GDM1 (cell line): ENCODE data around the gene HINT1.
A peak's percentile ranks its signal among the peaks of the same experiment; 100 is the strongest.
"Not testable (repeated sequence)": the region's sequence is repeated elsewhere in the genome, so short reads cannot be mapped to it uniquely, and the experiment has no call there.

Experiments used
- DNase-seq: peaks from one replicate; lab custom pipeline; 2025; lab: John Stamatoyannopoulos, UW

The HINT1 gene

GRCh38 chr5:131170540-131171275 is 5.7 kb upstream of the HINT1 start, which contains the start of gene LYRM7:
Gene LYRM7, plus strand, starts transcription at chr5:131170944. Its CDS starts 77 bp downstream, at chr5:131171021.
- peak; percentile 98 for DNase-seq

- no peak for DNase-seq
Observed at GRCh38 chr5:131169810-131170539, 4.9 kb upstream of the HINT1 start.

DNA sequence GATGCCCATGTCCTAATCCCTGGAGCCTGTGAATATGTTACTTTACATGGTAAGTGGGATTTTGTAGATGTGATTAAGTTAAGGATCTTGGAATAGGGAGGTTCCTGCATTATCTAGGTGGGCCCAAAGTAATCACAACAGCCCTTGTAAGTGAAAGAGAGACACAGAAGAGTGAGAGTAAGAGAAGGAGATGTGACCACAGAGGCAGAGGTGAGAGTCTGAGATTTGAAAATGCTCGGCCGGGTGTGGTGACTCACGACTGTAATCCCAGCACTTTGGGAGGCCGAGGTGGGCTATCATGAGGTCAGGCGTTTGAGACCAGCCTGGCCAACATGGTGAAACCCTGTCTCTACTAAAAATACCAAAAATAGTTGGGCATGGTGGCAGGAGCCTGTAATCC is 2.6 kb upstream of the HINT1 start:
- DNase-seq = no peak

DNA sequence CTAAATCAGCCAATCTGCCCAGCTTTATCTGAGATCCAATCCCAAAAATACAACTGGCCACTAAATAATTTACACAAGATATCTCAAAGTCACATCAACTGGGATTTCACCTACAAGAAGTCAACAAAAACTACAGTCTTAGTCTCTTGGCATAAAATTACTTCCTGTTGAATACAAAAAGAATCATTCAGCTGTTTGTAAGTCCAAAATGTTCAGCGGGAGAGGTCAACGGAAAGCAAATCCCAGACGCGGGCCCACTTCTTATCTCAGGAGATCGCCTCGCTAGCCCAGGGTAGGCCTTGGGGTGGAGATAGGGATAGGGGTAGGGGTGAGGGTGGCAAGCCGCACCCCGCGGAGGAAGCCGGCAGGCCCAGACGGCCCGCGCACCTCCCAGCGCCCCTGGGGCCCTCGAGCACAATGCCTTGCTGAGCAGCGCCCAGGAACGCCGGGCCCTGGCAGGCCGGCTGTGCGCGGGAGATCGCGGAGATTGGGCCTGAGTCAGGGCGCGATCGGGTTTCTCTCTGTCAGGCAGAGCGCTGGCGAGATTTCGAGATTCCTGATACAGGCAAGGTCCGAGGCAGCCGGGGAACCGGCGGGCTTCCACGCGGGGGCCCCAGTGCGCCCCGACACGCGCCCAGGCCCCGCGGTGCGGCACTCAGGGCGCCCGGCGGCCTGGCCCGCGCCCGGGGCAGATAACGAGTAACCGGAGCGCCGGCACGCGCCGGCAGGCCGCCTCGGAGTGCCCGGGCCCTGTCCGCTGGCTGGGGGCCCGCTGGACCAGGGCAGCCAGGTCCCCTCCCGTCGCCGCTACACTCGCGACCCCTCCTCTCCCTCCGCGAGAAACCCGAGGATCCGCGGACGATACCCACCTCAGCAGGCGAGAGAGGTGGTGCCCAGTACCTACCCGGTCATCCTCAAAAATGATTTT is 601 bp downstream of the HINT1 start:
- peak; percentile 52 for DNase-seq

GRCh38 chr5:131163276-131164119 is 1.6 kb downstream of the HINT1 start:
- DNase-seq = no peak

DNA sequence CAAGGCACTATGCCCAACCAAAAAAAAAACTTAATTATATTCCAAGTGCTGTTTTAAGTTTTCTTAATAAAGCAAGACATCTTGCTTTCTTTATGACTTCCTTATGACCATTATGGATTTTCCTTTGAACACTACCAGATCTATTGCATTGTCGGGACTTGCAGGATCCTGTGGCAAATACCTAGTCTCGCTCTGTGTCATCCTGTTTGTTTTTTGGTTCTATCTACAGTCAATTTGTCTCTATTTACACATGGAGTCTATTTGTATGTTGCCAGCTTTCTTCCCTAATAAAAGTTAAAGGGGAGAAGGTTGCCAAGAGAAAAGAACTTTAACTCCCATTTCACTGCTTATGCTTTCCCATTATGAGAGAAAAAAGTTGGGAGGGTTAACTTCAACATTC is 4.9 kb downstream of the HINT1 start:
- DNase-seq = no peak

GRCh38 chr5:131156957-131157356 is 8.1 kb downstream of the HINT1 start:
- DNase-seq = no peak

GRCh38 chr5:131156385-131156784 is 8.7 kb downstream of the HINT1 start:
- no peak for DNase-seq

GRCh38 chr5:131151216-131151615 is 13.8 kb downstream of the HINT1 start:
- no peak for DNase-seq

GRCh38 chr5:131150408-131150807 is 14.6 kb downstream of the HINT1 start:
- no peak for DNase-seq

- no peak for DNase-seq
Observed at GRCh38 chr5:131148835-131149234, 16.2 kb downstream of the HINT1 start.

GRCh38 chr5:131147258-131147657 is 17.8 kb downstream of the HINT1 start:
- DNase-seq = no peak

DNA sequence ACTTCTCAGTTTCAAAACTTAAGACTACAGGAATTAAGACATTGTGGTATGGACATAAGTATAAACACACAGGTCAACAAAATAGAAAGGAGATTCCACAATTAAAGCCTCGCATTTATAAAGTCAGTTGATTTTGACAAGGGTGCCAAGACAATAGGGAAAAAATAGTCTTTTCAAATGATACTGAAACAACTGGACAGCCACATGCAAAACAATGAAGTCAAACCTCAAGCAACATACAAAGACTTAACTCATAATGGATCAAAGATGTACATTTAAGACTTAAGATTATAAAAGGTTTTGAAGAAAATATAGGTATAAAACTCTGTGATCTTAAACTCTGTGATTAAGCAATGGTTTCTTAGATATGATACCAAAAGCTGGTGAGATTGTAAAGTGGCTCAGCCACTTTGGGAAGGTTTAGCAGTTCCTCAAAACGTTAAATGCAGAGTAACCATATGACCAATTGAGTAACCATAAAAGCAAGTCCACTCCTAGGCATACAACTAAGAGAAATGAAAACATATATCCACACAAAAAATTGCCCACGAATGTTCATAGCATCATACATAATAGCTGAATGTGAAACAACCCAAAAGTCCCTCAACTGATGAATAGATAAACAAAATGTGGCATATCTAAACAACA is 22.0 kb downstream of the HINT1 start:
- DNase-seq = no peak

- no peak for DNase-seq
Observed at GRCh38 chr5:131139321-131139720, 25.7 kb downstream of the HINT1 start.

DNA sequence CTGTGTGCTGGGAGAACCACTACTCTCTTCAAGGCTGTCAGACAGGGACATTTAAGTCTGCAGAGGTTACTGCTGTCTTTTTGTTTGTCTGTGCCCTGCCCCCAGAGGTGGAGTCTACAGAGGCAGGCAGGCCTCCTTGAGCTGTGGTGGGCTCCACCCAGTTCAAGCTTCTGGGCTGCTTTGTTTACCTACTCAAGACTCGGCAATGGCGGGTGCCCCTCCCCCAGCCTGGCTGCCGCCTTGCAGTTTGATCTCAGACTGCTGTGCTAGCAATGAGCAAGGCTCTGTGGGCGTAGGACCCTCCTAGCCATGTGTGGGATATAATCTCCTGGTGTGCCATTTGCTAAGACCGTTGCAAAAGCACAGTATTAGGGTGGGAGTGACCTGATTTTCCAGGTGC is 26.6 kb downstream of the HINT1 start:
- DNase-seq = not testable (repeated sequence)

DNA sequence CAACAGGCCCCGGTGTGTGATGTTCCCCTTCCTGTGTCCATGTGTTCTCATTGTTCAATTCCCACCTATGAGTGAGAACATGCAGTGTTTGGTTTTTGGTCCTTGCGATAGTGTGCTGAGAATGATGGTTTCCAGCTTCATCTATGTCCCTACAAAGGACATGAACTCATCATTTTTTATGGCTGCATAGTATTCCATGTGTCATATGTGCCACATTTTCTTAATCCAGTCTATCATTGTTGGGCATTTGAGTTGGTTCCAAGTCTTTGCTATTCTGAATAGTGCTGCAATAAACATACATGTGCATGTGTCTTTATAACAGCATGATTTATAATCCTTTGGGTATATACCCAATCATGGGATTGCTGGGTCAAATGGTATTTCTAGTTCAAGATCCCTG is 32.0 kb downstream of the HINT1 start:
- DNase-seq = not testable (repeated sequence)

- no peak for DNase-seq
Observed at GRCh38 chr5:131129306-131129705, 35.8 kb downstream of the HINT1 start.

- not testable (repeated sequence) for DNase-seq
Observed at GRCh38 chr5:131127244-131127643, 37.8 kb downstream of the HINT1 start.

DNA sequence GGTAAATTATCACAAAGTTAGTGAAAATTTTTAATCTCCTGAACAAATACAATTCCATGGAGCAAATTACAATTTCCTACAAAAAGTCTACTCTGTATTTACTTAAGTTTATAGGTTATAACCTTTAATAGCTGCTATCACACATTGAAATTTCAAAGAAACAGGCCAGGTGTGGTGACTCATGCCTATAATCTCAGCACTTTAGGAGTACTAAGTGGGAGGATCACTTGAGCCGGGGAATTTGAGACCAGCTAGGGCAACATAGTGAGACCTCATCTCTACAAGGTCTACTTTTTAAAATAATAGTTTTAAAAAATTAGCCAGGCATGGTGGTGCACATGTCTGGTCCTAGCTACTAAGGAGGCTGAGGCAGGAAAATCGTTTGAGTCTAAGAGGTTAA is 50.3 kb downstream of the HINT1 start:
- no peak for DNase-seq

- DNase-seq = no peak
Observed at GRCh38 chr5:131112424-131112823, 52.6 kb downstream of the HINT1 start.

DNA sequence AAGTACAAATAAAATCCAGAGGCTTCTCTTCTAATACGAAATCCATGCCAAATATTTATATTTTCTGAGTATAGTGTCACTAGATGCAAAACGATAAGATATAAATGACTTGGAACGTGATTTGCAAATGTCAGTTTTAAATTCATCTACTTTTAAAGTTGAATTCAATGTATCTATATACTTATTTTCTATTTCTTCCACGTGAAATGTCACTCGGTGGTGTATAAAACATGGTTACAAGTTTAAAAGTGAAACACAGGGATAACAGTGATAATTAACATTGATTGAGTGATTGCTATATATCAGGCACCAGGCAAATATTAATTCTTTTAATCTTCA is 54.8 kb downstream of the HINT1 start:
- no peak for DNase-seq
